ENCODE results near the gene MTNR1A.
"Not testable (repeated sequence)": the region's sequence is repeated elsewhere in the genome, so short reads cannot be mapped to it uniquely, and the experiment has no call there.

Gene MTNR1A

DNA sequence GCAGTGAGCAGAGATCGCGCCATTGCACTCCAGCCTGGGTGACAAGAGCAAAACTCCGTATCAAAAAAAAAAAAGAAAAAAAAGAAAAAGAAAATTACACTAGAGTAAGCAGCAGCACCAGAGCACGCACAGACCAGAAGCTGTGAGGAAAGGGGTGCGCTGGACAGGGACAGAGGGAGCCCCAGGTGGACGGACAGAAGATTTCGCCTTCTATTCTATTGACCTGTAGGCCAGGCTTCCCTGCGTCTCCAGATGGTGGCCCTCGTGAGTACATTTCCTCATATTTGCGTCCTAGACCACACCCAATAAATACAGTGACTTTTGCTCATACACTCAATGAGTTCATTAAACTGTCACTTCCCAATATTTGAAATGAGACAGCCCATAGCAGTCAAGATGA, 19.1 kb downstream of the MTNR1A start:
- H2BK12ac ChIP-seq (ENCODE audit: low read length in 2 of 2): no peak overlapping the region
- no peak overlapping the region for H3K14ac ChIP-seq (ENCODE audit: low read length in 2 of 2)
- H3K4ac ChIP-seq (ENCODE audit: low read depth in 1 of 2, low read length in 2 of 2): no peak overlapping the region
- DNase-seq: no peak
- H4K91ac ChIP-seq (ENCODE audit: low read length): no peak overlapping the region
- H3K27me3 ChIP-seq (ENCODE audit: control insufficient read depth in 1 of 2, insufficient read depth in 1 of 2, low read length in 2 of 2): peaks cover 0 to 5% of the 10 kb centered on the region in 2 experiments
- no peak overlapping the region for H2AK5ac ChIP-seq (ENCODE audit: low read length, severe bottlenecking)
- H3K79me1 ChIP-seq (replicated peaks; ENCODE audit: low read length, poor library complexity, severe bottlenecking): no peaks in the 10 kb centered on the region
- H3K23ac ChIP-seq (ENCODE audit: low read length in 2 of 2): no peak overlapping the region
- H3K18ac ChIP-seq (ENCODE audit: low read depth in 1 of 2, low read length in 2 of 2): no peak overlapping the region
- H3K4me3 ChIP-seq (ENCODE audit: insufficient read depth in 1 of 2, low read depth in 1 of 2, low read length in 2 of 2): no peak overlapping the region
- WGBS: 80% methylated on average over 10 of the region's 10 CpGs
- no peak overlapping the region for H2BK15ac ChIP-seq (ENCODE audit: low read depth, poor library complexity, severe bottlenecking)
- H2BK120ac ChIP-seq (ENCODE audit: low read depth, low read length): no peak overlapping the region
- no peaks in the 10 kb centered on the region for H3K4me1 ChIP-seq (ENCODE audit: control insufficient read depth, insufficient read depth, low read depth, low read length)
- peaks cover 5% of the 10 kb centered on the region for H3K9me3 ChIP-seq (ENCODE audit: control insufficient read depth, low read length)
- H3K4me2 ChIP-seq (ENCODE audit: low read length, poor library complexity, severe bottlenecking): no peak overlapping the region
- no peak overlapping the region for H3K27ac ChIP-seq (ENCODE audit: low read length, poor library complexity, severe bottlenecking)
- H2AFZ ChIP-seq (ENCODE audit: low read depth, low read length): no peak overlapping the region
- H3K9ac ChIP-seq (ENCODE audit: low read length): no peak overlapping the region
- no peak overlapping the region for H2BK5ac ChIP-seq (ENCODE audit: low read depth, low read length, poor library complexity, severe bottlenecking)
- H3K36me3 ChIP-seq (ENCODE audit: control insufficient read depth in 1 of 2, insufficient read depth in 2 of 2, low read depth in 1 of 2, low read length in 2 of 2): no peaks in the 10 kb centered on the region
- no peak overlapping the region for H4K8ac ChIP-seq (ENCODE audit: low read length)

DNA sequence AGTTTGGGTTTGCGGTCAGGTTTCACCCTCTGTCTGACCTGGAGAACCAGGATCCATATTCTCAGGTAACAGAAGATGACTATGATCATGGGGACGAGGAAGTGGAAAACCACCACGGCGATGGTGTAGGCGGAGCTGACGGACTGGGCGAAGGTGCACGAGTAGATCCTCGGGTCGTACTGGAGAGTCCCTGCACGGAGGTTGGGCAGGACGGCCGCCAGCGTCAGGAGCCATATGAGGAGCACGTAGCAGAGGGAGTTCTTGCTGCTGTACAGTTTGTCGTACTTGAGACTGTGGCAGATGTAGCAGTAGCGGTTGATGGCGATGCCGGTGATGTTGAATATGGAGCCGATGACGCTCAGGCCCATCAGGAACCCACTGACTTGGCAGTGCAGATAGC, 21.3 kb downstream of the MTNR1A start:
- H4K91ac ChIP-seq (ENCODE audit: low read length): no peak overlapping the region
- no peak overlapping the region for H3K27ac ChIP-seq (ENCODE audit: low read length, poor library complexity, severe bottlenecking)
- H3K79me1 ChIP-seq (replicated peaks; ENCODE audit: low read length, poor library complexity, severe bottlenecking): no peaks in the 10 kb centered on the region
- no peaks in the 10 kb centered on the region for H3K4me1 ChIP-seq (ENCODE audit: control insufficient read depth, insufficient read depth, low read depth, low read length)
- no peak overlapping the region for H3K4me3 ChIP-seq (ENCODE audit: insufficient read depth in 1 of 2, low read depth in 1 of 2, low read length in 2 of 2)
- no peak overlapping the region for H2BK5ac ChIP-seq (ENCODE audit: low read depth, low read length, poor library complexity, severe bottlenecking)
- H3K27me3 ChIP-seq (ENCODE audit: control insufficient read depth in 1 of 2, insufficient read depth in 1 of 2, low read length in 2 of 2): peaks cover 0 to 5% of the 10 kb centered on the region in 2 experiments
- 93% methylated on average over 21 of the region's 21 CpGs for WGBS
- H2BK15ac ChIP-seq (ENCODE audit: low read depth, poor library complexity, severe bottlenecking): no peak overlapping the region
- H2BK120ac ChIP-seq (ENCODE audit: low read depth, low read length): no peak overlapping the region
- H4K8ac ChIP-seq (ENCODE audit: low read length): no peak overlapping the region
- no peak overlapping the region for H3K18ac ChIP-seq (ENCODE audit: low read depth in 1 of 2, low read length in 2 of 2)
- H2BK12ac ChIP-seq (ENCODE audit: low read length in 2 of 2): no peak overlapping the region
- no peak overlapping the region for H2AK5ac ChIP-seq (ENCODE audit: low read length, severe bottlenecking)
- no peak overlapping the region for H3K14ac ChIP-seq (ENCODE audit: low read length in 2 of 2)
- peaks cover 5% of the 10 kb centered on the region for H3K9me3 ChIP-seq (ENCODE audit: control insufficient read depth, low read length)
- H3K23ac ChIP-seq (ENCODE audit: low read length in 2 of 2): peak overlapping the region in 1 of 2 experiments; percentile 85
- DNase-seq: no peak
- no peak overlapping the region for H2AFZ ChIP-seq (ENCODE audit: low read depth, low read length)
- no peak overlapping the region for H3K9ac ChIP-seq (ENCODE audit: low read length)
- no peak overlapping the region for H3K4ac ChIP-seq (ENCODE audit: low read depth in 1 of 2, low read length in 2 of 2)
- H3K36me3 ChIP-seq (ENCODE audit: control insufficient read depth in 1 of 2, insufficient read depth in 2 of 2, low read depth in 1 of 2, low read length in 2 of 2): no peaks in the 10 kb centered on the region
- no peak overlapping the region for H3K4me2 ChIP-seq (ENCODE audit: low read length, poor library complexity, severe bottlenecking)

DNA sequence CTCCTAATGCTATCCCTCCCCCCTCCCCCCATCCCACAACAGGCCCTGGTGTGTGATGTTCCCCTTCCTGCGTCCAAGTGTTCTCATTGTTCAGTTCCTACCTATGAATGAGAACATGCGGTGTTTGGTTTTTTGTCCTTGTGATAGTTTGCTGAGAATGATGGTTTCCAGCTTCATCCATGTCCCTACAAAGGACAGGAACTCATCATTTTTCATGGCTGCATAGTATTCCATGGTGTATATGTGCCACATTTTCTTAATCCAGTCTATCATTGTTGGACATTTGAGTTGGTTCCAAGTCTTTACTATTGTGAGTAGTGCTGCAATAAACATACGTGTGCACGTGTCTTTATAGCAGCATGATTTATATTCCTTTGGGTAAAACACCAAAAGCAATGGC, 31.4 kb downstream of the MTNR1A start:
- not testable (repeated sequence) for H3K36me3 ChIP-seq (ENCODE audit: control insufficient read depth in 1 of 2, insufficient read depth in 2 of 2, low read depth in 1 of 2, low read length in 2 of 2); H3K9ac ChIP-seq (ENCODE audit: low read length); H2BK15ac ChIP-seq (ENCODE audit: low read depth, poor library complexity, severe bottlenecking); H3K23ac ChIP-seq (ENCODE audit: low read length in 2 of 2); H3K4me1 ChIP-seq (ENCODE audit: control insufficient read depth, insufficient read depth, low read depth, low read length); H2BK12ac ChIP-seq (ENCODE audit: low read length in 2 of 2); H3K27ac ChIP-seq (ENCODE audit: low read length, poor library complexity, severe bottlenecking); H3K4me3 ChIP-seq (ENCODE audit: insufficient read depth in 1 of 2, low read depth in 1 of 2, low read length in 2 of 2); H2AK5ac ChIP-seq (ENCODE audit: low read length, severe bottlenecking); H2AFZ ChIP-seq (ENCODE audit: low read depth, low read length); H3K4ac ChIP-seq (ENCODE audit: low read depth in 1 of 2, low read length in 2 of 2); H3K79me1 ChIP-seq (replicated peaks; ENCODE audit: low read length, poor library complexity, severe bottlenecking); H2BK5ac ChIP-seq (ENCODE audit: low read depth, low read length, poor library complexity, severe bottlenecking); H3K27me3 ChIP-seq (ENCODE audit: control insufficient read depth in 1 of 2, insufficient read depth in 1 of 2, low read length in 2 of 2); H3K9me3 ChIP-seq (ENCODE audit: control insufficient read depth, low read length); H2BK120ac ChIP-seq (ENCODE audit: low read depth, low read length); H3K4me2 ChIP-seq (ENCODE audit: low read length, poor library complexity, severe bottlenecking); H4K91ac ChIP-seq (ENCODE audit: low read length); H4K8ac ChIP-seq (ENCODE audit: low read length); H3K14ac ChIP-seq (ENCODE audit: low read length in 2 of 2); DNase-seq; H3K18ac ChIP-seq (ENCODE audit: low read depth in 1 of 2, low read length in 2 of 2)
- 100% methylated on average over 2 of the region's 4 CpGs for WGBS

DNA sequence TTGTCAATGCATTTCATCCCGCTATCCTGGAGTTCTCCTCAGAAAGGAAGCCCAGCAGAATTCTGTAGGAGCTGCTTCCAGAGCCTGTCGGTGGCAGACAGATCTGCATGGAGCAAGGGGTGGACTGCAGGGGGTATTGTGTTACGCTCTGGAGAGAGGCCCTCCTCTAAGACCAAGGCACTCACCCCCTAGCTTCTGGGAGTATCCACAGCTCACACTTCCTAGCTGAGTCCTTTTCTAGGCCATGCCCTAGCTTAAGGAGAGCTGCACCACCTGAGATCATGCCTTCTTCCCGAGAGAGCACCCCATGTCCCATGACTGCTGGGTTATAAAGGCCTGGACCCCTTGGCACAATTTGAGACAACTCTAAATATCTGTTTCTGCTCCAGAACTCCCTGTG, 39.1 kb downstream of the MTNR1A start:
- H2BK15ac ChIP-seq (ENCODE audit: low read depth, poor library complexity, severe bottlenecking): no peak overlapping the region
- no peak overlapping the region for H2BK120ac ChIP-seq (ENCODE audit: low read depth, low read length)
- no peak overlapping the region for H2BK12ac ChIP-seq (ENCODE audit: low read length in 2 of 2)
- no peaks in the 10 kb centered on the region for H3K27me3 ChIP-seq (ENCODE audit: control insufficient read depth in 1 of 2, insufficient read depth in 1 of 2, low read length in 2 of 2)
- H3K4ac ChIP-seq (ENCODE audit: low read depth in 1 of 2, low read length in 2 of 2): no peak overlapping the region
- no peak overlapping the region for H2AK5ac ChIP-seq (ENCODE audit: low read length, severe bottlenecking)
- H3K18ac ChIP-seq (ENCODE audit: low read depth in 1 of 2, low read length in 2 of 2): no peak overlapping the region
- H3K4me3 ChIP-seq (ENCODE audit: insufficient read depth in 1 of 2, low read depth in 1 of 2, low read length in 2 of 2): no peak overlapping the region
- 48% methylated on average over 4 of the region's 4 CpGs for WGBS
- H3K4me2 ChIP-seq (ENCODE audit: low read length, poor library complexity, severe bottlenecking): no peak overlapping the region
- no peak overlapping the region for H4K91ac ChIP-seq (ENCODE audit: low read length)
- H3K23ac ChIP-seq (ENCODE audit: low read length in 2 of 2): no peak overlapping the region
- H3K9me3 ChIP-seq (ENCODE audit: control insufficient read depth, low read length): peaks cover 3% of the 10 kb centered on the region
- H3K14ac ChIP-seq (ENCODE audit: low read length in 2 of 2): no peak overlapping the region
- no peak overlapping the region for H2AFZ ChIP-seq (ENCODE audit: low read depth, low read length)
- no peaks in the 10 kb centered on the region for H3K79me1 ChIP-seq (replicated peaks; ENCODE audit: low read length, poor library complexity, severe bottlenecking)
- H3K4me1 ChIP-seq (ENCODE audit: control insufficient read depth, insufficient read depth, low read depth, low read length): no peaks in the 10 kb centered on the region
- H4K8ac ChIP-seq (ENCODE audit: low read length): no peak overlapping the region
- no peak overlapping the region for H2BK5ac ChIP-seq (ENCODE audit: low read depth, low read length, poor library complexity, severe bottlenecking)
- H3K36me3 ChIP-seq (ENCODE audit: control insufficient read depth in 1 of 2, insufficient read depth in 2 of 2, low read depth in 1 of 2, low read length in 2 of 2): no peaks in the 10 kb centered on the region
- DNase-seq: no peak
- no peak overlapping the region for H3K9ac ChIP-seq (ENCODE audit: low read length)
- no peak overlapping the region for H3K27ac ChIP-seq (ENCODE audit: low read length, poor library complexity, severe bottlenecking)
